Activated naive CD8-positive, alpha-beta T cell (primary cell): ENCODE measurements around the gene HARBI1.
"Not testable (repeated sequence)": the region's sequence is repeated elsewhere in the genome, so short reads cannot be mapped to it uniquely, and the experiment has no call there.

ENCODE experiments used
- H3K27ac Mint-ChIP-seq: one replicate; pipeline ENCODE4 v1.8.0; 2021; ENCODE audit warnings: mixed read lengths
- H3K27me3 Mint-ChIP-seq: one replicate; pipeline ENCODE4 v1.8.0; 2021; ENCODE audit warnings: mixed read lengths
- H3K36me3 Mint-ChIP-seq: one replicate; pipeline ENCODE4 v1.8.0; 2021; ENCODE audit warnings: mixed read lengths
- H3K4me1 Mint-ChIP-seq: one replicate; pipeline ENCODE4 v1.8.0; 2021; ENCODE audit warnings: low read depth, mixed read lengths
- H3K4me3 Mint-ChIP-seq: one replicate; pipeline ENCODE4 v1.8.0; 2021; ENCODE audit warnings: mild to moderate bottlenecking, mixed read lengths
- H3K9me3 Mint-ChIP-seq: one replicate; pipeline ENCODE4 v1.8.0; 2021; ENCODE audit warnings: low read depth, mixed read lengths

The HARBI1 gene

DNA sequence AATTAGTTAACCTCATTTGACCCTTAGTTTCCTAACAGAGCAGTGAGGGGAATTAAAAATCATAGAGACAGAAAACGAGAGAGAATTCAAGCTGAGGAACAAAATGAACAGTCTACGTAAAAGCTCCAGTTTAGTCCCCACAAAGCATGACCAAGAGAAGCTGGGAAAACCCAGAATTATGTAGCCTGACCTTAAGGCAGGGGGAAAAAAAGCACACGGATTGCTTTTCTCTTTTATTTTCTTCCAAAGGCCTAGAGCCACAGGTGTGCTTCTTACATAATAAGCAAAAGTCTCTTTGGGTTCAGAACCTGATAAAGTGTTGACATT lies 22.7 kb downstream of the HARBI1 start:
- Mint-ChIP-seq H3K27me3 (no peaks in the 10 kb centered on the region), H3K36me3 (peaks cover 2% of the 10 kb centered on the region), H3K4me1 (peaks cover 32% of the 10 kb centered on the region), H3K9me3 (no peaks in the 10 kb centered on the region), H3K4me3 (peak overlapping the region; percentile 96), H3K27ac (peak overlapping the region; percentile 93)

DNA sequence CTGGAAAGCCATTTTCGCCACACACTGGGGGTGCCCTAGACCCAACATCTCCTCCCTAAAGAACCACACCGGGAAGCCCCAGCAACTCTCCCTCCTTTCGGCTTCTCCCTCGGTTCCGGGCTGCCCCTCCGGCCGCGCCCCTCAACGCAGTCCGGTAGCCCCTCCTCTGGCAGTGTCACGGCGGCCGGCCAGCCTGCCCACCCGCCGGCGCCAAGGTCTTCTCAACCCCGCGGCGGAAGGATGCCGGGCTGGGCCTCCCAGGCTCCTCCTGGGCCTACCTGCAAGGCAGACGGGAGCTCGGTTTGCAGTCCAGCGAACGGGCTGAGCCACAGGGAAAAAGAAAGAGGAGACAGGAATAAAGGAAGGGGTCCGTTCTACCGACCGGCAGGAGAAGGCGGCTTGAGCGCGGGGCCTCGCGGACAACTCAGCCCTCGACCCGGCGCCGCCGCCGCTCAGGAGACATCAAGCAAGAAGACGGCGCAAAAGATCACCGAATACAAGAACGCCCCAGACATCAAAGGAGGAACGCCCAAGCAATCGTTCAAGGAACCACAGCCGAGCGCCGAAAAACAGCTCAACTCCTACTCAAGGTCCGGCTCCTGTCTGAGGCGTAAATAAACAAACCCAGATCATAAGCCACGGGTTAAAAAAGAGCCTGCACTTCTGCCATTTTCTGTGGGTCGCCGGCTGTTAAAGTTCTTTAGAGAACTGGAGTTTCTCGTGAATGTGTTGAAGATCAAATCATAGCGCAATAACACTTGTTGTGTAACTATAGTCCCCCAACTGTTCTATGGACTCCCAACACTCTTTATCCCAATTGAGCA lies 23.3 kb downstream of the HARBI1 start, which contains the start of gene AMBRA1:
Gene AMBRA1, minus strand, starts transcription at position 474 of the 824 bp plus-strand sequence. CDS start 45,643 bp downstream, outside the sequence.
- Mint-ChIP-seq H3K4me3 (peak within 1 kb of the TSS; percentile 96), H3K27ac (peak within 1 kb of the TSS; percentile 93), H3K36me3 (peaks cover 2% of the 10 kb centered on the region), H3K9me3 (no peaks in the 10 kb centered on the region), H3K4me1 (peaks cover 37% of the 10 kb centered on the region), H3K27me3 (no peaks in the 10 kb centered on the region)

DNA sequence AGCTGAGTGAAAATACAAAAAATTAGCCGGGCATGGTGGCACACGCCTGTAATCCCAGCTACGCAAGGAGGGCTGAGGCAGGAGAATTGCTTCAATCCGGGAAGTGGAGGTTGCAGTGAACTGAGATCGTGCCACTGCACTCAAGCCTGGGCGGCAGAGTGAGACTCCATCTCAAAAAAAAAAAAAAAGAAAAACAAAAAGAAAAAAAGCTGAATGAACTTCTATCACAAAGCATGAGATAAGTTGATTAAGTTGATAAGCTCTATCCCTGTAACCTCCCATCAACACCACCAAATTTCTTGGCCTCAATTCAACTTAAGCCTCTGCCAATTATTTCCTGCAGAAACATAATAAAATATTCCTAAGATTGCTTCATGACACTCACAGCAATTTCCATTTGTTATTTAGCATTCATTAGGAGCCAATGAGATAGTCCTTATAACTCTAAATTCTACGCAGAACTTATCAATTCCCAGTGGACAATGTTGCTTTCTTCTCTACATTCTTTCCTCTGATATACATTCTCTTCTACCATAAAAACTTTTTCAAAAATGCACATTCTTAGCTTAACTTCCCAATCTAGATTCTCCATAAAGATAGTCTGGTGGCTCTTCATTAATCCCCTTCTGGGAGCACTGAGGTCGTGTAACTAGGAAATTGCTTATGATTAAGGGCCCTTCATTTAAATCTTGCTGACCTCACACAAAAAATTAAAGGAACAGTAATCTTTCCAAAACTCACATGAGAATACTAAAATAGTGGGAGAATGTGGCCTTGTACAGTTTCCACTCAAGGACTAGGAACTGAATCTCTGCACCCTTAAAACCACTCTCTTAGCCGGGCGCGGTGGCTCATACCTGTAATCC lies 26.1 kb downstream of the HARBI1 start:
- Mint-ChIP-seq H3K4me3 (peak overlapping the region; percentile 68), H3K27me3 (no peaks in the 10 kb centered on the region), H3K36me3 (peaks cover 7% of the 10 kb centered on the region), H3K9me3 (no peaks in the 10 kb centered on the region), H3K27ac (no peak overlapping the region), H3K4me1 (peaks cover 51% of the 10 kb centered on the region)

DNA sequence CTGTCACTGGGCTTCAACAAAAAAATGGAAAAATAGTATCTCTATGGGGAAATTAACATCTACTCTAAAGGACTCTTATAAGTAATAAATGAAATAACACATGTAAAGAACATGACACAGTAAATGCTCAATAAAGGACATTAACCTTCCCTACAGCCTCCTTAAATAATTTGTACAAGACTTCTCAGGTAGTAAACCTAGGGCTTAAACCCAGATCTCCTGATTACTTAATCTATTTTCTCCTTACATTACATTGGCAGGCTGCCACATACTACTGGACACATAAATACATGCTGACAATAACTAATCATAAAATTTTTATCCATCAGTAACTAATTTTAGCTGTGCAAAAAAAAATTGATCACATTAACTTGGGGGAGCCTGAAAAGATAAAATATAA lies 28.1 kb downstream of the HARBI1 start:
- H3K36me3 Mint-ChIP-seq = peaks cover 7% of the 10 kb centered on the region
- H3K4me3 Mint-ChIP-seq = no peak overlapping the region
- no peaks in the 10 kb centered on the region for H3K27me3 Mint-ChIP-seq
- no peak overlapping the region for H3K27ac Mint-ChIP-seq
- H3K4me1 Mint-ChIP-seq = peaks cover 48% of the 10 kb centered on the region
- H3K9me3 Mint-ChIP-seq = no peaks in the 10 kb centered on the region

DNA sequence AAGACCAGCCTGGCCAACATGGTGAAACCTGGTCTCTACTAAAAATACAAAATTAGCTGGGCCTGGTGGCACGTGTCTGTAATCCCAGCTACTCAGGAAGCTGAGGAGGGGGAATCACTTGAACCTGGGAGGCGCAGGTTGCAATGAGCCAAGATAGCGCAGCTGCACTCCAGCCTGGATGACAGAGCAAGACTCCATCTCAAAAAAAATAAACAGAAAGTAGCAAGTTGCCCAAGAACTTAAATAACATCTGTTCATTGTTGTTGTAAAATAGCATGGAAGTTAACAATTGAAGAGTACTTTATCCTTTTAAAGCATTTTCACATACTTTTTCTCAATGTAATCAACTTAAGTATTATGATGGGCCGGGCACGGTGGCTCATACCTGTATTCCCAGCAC lies 28.9 kb downstream of the HARBI1 start:
- peaks cover 44% of the 10 kb centered on the region for H3K4me1 Mint-ChIP-seq
- H3K27me3 Mint-ChIP-seq = no peaks in the 10 kb centered on the region
- H3K9me3 Mint-ChIP-seq = no peaks in the 10 kb centered on the region
- H3K27ac Mint-ChIP-seq = no peak overlapping the region
- peaks cover 7% of the 10 kb centered on the region for H3K36me3 Mint-ChIP-seq
- H3K4me3 Mint-ChIP-seq = no peak overlapping the region

DNA sequence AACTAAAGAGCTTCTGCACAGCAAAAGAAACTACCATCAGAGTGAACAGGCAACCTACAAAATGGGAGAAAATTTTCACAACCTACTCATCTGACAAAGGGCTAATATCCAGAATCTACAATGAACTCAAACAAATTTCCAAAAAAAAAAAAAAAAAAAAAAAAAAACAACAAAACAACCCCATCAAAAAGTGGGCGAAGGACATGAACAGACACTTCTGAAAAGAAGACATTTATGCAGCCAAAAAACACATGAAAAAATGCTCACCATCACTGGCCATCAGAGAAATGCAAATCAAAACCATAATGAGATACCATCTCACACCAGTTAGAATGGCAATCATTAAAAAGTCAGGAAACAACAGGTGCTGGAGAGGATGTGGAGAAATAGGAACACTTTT lies 33.5 kb downstream of the HARBI1 start:
- not testable (repeated sequence) for H3K9me3 Mint-ChIP-seq, H3K27me3 Mint-ChIP-seq, H3K27ac Mint-ChIP-seq, H3K4me3 Mint-ChIP-seq
- peaks cover 36% of the 10 kb centered on the region for H3K4me1 Mint-ChIP-seq
- peaks cover 11% of the 10 kb centered on the region for H3K36me3 Mint-ChIP-seq

DNA sequence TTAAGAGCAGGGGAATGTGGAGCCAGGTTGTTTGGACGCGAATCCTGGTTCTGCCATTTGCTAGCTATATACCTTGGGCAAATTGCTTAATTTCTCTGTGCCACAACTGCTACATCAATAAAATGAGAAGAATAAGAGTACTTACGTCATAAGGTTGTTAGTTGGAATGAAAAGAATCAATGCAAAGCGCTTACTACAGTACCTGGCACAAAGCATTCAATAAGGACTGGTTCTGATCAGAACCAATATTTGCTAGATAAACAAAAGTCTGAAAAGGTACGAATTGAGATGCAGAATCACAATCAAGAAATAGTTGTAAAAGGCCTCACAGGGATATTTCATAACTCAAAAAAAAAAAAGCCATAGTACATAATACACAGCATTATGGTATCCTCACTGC lies 34.4 kb downstream of the HARBI1 start:
- H3K27ac Mint-ChIP-seq = no peak overlapping the region
- H3K27me3 Mint-ChIP-seq = no peaks in the 10 kb centered on the region
- peaks cover 29% of the 10 kb centered on the region for H3K4me1 Mint-ChIP-seq
- no peak overlapping the region for H3K4me3 Mint-ChIP-seq
- H3K36me3 Mint-ChIP-seq = peaks cover 8% of the 10 kb centered on the region
- no peaks in the 10 kb centered on the region for H3K9me3 Mint-ChIP-seq

DNA sequence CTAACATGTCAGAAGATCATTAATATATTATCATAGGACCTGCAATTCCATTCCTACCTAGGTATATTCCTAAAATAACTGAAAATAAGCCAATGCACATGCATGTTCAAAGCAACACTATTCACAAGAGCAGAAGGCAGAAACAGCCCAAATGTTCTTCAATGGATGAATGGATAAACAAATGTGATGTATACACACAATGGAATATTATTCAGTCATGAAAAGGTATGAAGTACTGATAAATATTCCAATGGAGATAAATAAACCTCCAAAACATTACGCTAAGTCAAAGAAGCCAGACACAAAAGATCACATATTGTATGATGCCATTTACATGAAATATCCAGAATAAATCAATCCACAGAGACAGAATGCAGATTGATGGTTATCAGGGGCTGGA lies 40.0 kb downstream of the HARBI1 start:
- Mint-ChIP-seq H3K4me3 (no peak overlapping the region), H3K27ac (no peak overlapping the region), H3K9me3 (no peaks in the 10 kb centered on the region), H3K27me3 (no peaks in the 10 kb centered on the region), H3K4me1 (peaks cover 34% of the 10 kb centered on the region), H3K36me3 (peaks cover 21% of the 10 kb centered on the region)

DNA sequence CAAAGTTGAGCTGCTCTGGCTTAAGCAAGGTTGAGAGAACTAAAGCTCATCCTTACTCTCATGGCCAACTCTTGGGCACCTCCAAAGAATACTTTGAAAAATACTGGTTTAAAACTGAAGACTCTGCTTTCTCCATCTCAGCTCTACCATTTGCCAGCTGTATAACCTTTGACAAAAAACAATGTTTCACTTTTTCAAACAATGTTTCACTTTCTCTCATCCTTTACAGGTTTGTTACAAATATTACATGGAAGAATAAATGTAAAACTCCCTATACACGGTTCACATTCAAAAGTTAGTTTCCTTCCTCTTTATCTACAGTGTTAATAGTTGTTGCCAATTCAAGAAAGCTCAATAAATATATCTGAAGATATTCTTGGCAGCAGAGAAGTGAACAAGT lies 42.4 kb downstream of the HARBI1 start:
- Mint-ChIP-seq H3K4me1 (peaks cover 34% of the 10 kb centered on the region), H3K27me3 (no peaks in the 10 kb centered on the region), H3K9me3 (no peaks in the 10 kb centered on the region), H3K27ac (no peak overlapping the region), H3K36me3 (peaks cover 17% of the 10 kb centered on the region), H3K4me3 (no peak overlapping the region)

DNA sequence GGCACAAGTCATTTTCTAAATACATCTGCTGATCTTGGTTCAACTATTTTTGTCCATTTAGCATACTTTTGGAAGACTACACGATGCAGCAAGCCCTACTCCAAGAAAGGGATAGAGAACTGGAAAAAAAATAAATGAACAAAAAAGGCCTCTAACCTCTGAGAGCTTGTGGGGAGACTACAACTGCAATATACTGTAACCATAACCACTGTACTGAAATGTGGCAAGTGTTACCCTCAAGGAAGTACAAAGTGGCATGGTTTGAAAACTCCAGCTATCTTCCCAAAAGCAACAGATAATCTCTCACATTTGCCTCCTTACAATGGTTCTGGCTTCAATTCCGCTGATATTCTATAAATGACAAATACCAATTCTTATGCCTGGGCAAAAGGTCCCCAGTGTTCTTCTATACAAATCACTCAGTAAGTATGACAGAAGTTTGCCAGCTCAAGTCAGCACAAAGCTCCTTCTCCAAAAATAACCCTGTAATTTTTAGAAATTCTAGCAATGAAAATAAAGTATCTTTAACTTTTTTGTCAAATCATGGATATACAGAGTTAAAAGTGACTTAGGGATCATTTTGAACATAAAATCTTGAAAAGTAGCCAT lies 46.1 kb downstream of the HARBI1 start:
- Mint-ChIP-seq H3K27ac (peak overlapping the region; percentile 11), H3K36me3 (peaks cover 10% of the 10 kb centered on the region), H3K9me3 (no peaks in the 10 kb centered on the region), H3K27me3 (no peaks in the 10 kb centered on the region), H3K4me3 (no peak overlapping the region), H3K4me1 (peaks cover 28% of the 10 kb centered on the region)

DNA sequence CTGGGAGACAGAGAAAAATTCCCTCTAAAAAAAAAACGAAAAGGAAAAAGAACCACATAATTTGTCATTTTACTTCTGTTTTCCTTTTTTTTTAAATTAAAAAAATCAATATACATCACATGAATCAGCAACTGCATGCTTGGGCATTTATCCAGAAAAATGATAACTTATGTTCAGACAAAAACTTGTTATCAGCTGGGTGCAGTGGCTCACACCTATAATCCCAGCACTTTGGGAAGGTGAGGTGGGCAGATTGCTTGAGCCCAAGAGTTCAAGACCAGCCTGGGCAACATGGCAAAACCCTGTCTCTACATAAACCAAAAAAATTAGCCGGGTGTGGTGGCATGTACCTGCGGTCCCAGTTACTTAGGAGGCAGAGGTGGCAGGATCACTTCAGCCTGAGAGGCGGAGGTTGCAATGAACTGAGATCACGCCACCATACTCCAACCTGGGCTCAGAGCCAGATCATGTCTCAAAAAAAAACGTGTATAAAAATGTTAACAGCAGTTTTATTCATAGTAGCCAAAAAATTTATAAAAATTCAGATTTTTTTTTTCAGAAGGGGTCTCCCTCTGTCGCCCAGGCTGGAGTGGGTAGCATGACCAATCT lies 51.7 kb downstream of the HARBI1 start:
- H3K4me3 Mint-ChIP-seq = no peak overlapping the region
- H3K4me1 Mint-ChIP-seq = peaks cover 40% of the 10 kb centered on the region
- H3K27ac Mint-ChIP-seq = no peak overlapping the region
- H3K9me3 Mint-ChIP-seq = no peaks in the 10 kb centered on the region
- no peaks in the 10 kb centered on the region for H3K27me3 Mint-ChIP-seq
- peaks cover 4% of the 10 kb centered on the region for H3K36me3 Mint-ChIP-seq

DNA sequence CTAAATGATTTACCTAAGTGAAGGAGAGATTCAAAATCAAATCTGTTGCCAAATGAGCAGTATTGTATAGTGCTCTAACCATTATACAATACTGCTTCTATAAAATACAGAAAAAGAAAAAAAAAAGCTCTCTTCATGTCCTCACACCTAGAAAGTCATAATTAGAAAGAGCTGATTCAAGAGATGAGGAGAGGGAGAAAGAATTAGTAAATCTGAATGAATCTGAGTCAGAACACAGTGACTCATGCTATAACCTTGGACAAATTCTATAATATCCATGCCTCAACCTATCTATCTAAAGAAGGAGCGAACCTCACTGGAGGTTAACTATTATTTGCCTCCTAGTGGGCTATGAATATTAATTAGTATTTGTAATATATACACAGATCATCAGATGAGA lies 52.6 kb downstream of the HARBI1 start:
- Mint-ChIP-seq H3K27ac (peak overlapping the region; percentile 55), H3K36me3 (peaks cover 4% of the 10 kb centered on the region), H3K4me3 (no peak overlapping the region), H3K4me1 (peaks cover 46% of the 10 kb centered on the region), H3K9me3 (no peaks in the 10 kb centered on the region), H3K27me3 (no peaks in the 10 kb centered on the region)

DNA sequence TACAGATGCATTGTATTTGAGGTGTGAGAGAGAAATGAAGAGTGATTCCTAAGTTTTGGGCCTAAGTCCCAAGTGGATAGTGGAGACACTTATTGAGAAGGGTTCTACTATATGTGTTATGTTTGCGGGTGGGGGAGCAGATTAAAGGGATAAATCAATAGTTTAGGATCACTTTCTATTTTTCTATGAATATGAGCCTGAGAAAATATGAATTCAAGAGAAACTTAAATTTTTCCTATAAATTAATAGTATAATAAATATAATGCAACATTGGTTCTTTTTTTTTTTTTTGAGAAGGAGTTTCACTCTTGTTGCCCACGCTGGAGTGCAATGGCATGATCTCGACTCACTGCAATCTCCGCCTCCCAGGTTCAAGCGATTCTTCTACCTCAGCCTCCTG lies 54.5 kb downstream of the HARBI1 start:
- H3K4me1 Mint-ChIP-seq = peaks cover 60% of the 10 kb centered on the region
- H3K27me3 Mint-ChIP-seq = no peaks in the 10 kb centered on the region
- H3K27ac Mint-ChIP-seq = peak overlapping the region; percentile 61
- H3K36me3 Mint-ChIP-seq = peaks cover 4% of the 10 kb centered on the region
- H3K4me3 Mint-ChIP-seq = no peak overlapping the region
- H3K9me3 Mint-ChIP-seq = no peaks in the 10 kb centered on the region

DNA sequence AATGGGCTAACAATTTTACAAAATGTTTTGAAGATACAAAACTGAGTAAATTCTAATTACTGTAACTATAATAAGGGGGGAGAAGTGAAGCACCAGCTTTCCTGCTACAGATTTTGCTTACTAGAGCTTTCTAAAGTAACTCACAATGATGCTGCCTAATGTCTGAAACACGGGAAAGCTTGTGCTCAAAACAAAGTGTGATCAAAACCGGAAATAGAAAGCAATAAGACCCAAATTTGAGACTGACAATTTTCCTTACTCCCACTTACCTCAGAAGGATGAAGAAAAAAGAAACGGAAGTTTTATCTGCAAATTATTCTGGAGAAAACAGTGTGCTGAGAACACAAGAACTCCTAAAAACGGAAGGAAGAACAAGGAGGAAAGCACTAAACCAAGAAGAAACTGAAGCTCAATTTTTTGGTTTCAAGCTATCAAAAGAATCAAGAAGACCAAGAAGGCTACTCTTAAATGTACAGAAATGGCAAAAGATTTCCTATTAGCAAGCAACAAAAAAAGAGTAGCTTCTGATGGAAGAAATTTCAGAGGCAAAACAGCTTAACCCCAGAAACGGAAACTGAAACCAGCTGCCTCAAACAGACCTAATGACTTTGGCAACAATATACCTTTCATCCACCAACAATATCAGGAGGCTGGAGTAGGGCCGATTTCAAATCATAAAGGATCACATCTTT lies 56.6 kb downstream of the HARBI1 start:
- Mint-ChIP-seq H3K9me3 (no peaks in the 10 kb centered on the region), H3K4me1 (peaks cover 65% of the 10 kb centered on the region), H3K36me3 (peaks cover 2% of the 10 kb centered on the region), H3K4me3 (peak overlapping the region; percentile 84), H3K27me3 (no peaks in the 10 kb centered on the region), H3K27ac (peak overlapping the region; percentile 81)
